NCI-H1105 treated with DMSO at 0.1 percent for 48 hours (cell line): Measurements from ENCODE around the gene CDHR5.

Source experiments
- DNase-seq: peaks from one replicate; lab custom pipeline; 2025; lab: John Stamatoyannopoulos, UW

Gene CDHR5

DNA sequence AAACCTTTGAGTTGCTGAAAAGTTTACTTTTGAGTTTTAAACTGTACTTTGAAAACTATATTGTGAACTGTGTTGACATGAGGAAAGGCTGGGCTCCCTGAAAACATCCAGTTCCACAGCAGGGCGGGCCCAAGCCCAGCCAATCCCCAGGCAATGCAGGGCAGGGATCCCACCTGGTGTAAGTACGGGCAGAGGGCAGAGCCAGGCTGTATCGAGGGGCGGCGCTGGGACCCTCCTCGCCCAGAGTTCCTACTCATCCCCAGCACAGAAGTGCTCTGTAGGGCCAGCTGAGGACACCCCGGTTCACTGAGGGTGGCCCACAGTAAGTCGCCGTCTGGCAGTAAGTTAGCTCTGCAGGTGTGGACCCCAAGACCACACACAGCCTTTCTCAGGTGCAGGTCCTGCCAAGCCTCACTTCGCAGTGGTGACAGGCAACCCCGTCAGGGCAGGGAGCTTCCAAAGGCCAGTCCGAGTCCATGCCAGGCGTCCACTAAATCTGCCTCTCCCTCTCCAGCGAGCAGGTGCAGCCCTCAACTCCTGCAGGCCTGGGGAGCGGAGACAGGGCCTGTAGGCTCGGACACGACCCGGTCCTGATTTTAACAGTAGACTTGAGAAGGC, 57.6 kb downstream of the CDHR5 start:
- no peak for DNase-seq
